Activated CD4-positive, alpha-beta T cell treated with anti-CD3 and anti-CD28 coated beads, Interleukin-2, amount 50 U/mL, for 48 hours (primary cell): Measurements from ENCODE around the gene RING1.

ENCODE experiments used
- DNase-seq, 2 experiments: peaks; one replicate each; pipeline ENCODE4 v3.0.0-alpha.2; 2020

The RING1 gene

GRCh38 chr6:33172688-33173534 lies 35.4 kb upstream of the RING1 start:
- DNase-seq = no peak

- DNase-seq = no peak
These were observed 34.6 kb upstream of the RING1 start for GRCh38 chr6:33173535-33174180.

- DNase-seq = no peak
These were observed 33.5 kb upstream of the RING1 start for GRCh38 chr6:33174784-33175183.

GRCh38 chr6:33175436-33176069 lies 32.7 kb upstream of the RING1 start:
- no peak for DNase-seq

- DNase-seq = no peak
These were observed 31.4 kb upstream of the RING1 start for GRCh38 chr6:33176906-33177305.

- DNase-seq = no peak
These were observed 30.5 kb upstream of the RING1 start for GRCh38 chr6:33177552-33178446.

- DNase-seq = no peak
These were observed 29.4 kb upstream of the RING1 start for GRCh38 chr6:33178755-33179475.

- DNase-seq = no peak
These were observed 27.2 kb upstream of the RING1 start for GRCh38 chr6:33181141-33181540.

- DNase-seq = peak in 1 of 2 experiments; percentile 9
These were observed 25.1 kb upstream of the RING1 start for GRCh38 chr6:33183071-33183683.

GRCh38 chr6:33185190-33185589 lies 23.1 kb upstream of the RING1 start:
- no peak for DNase-seq

GRCh38 chr6:33185654-33186187 lies 22.6 kb upstream of the RING1 start:
- no peak for DNase-seq

GRCh38 chr6:33187809-33188208 lies 20.5 kb upstream of the RING1 start:
- DNase-seq = no peak

- DNase-seq = no peak
These were observed 19.1 kb upstream of the RING1 start for GRCh38 chr6:33189164-33189563.

GRCh38 chr6:33189625-33190448 lies 18.5 kb upstream of the RING1 start:
- DNase-seq = no peak

- no peak for DNase-seq
These were observed 17.7 kb upstream of the RING1 start for GRCh38 chr6:33190504-33191107.

- no peak for DNase-seq
These were observed 16.8 kb upstream of the RING1 start for GRCh38 chr6:33191383-33192104.

- peak in 1 of 2 experiments; percentile 9 for DNase-seq
These were observed 16.1 kb upstream of the RING1 start, which contains the start of gene COL11A2 for GRCh38 chr6:33192105-33192646. COL11A2 (minus strand) TSS chr6:33192467; CDS start chr6:33192240, 227 bp downstream.

- peak in 1 of 2 experiments; percentile 30 for DNase-seq
These were observed 15.4 kb upstream of the RING1 start for GRCh38 chr6:33192671-33193602.
